Stomach smooth muscle (tissue), 2 donors: Measurements from ENCODE around the gene GSPT1.
"Not testable (repeated sequence)": the region's sequence is repeated elsewhere in the genome, so short reads cannot be mapped to it uniquely, and the experiment has no call there.

Source experiments
- H3K27ac ChIP-seq: one replicate; pipeline ENCODE4 v1.7.0; 2013; ENCODE audit warnings: mild to moderate bottlenecking, low read length, inconsistent platforms
- H3K27me3 ChIP-seq, 2 donors: one replicate each; pipeline ENCODE4 v1.7.0; 2013; ENCODE audit warnings: low read length in 2 of 2; ENCODE audit not compliant: insufficient read depth in 2 of 2, control insufficient read depth in 1 of 2
- H3K36me3 ChIP-seq, 2 donors: one replicate each; pipeline ENCODE4 v1.7.0; 2013; ENCODE audit warnings: low read length in 2 of 2; ENCODE audit not compliant: control insufficient read depth in 2 of 2, insufficient read depth in 2 of 2
- H3K4me1 ChIP-seq: one replicate; pipeline ENCODE4 v1.7.0; 2013; ENCODE audit warnings: low read length; ENCODE audit not compliant: control insufficient read depth, insufficient read depth
- H3K4me3 ChIP-seq, 2 donors: one replicate each; pipeline ENCODE4 v1.7.0; 2013; ENCODE audit warnings: low read length in 2 of 2
- H3K9ac ChIP-seq, 2 donors: one replicate each; pipeline ENCODE4 v1.7.0; 2013; ENCODE audit warnings: low read length in 2 of 2, mild to moderate bottlenecking in 1 of 2
- H3K9me3 ChIP-seq, 2 donors: one replicate each; pipeline ENCODE4 v1.7.0; 2013; ENCODE audit warnings: low read length in 2 of 2; ENCODE audit not compliant: control insufficient read depth in 2 of 2
- donor health status: healthy.
- donor health status: Pancreatic carcinoma.

GSPT1 gene

DNA sequence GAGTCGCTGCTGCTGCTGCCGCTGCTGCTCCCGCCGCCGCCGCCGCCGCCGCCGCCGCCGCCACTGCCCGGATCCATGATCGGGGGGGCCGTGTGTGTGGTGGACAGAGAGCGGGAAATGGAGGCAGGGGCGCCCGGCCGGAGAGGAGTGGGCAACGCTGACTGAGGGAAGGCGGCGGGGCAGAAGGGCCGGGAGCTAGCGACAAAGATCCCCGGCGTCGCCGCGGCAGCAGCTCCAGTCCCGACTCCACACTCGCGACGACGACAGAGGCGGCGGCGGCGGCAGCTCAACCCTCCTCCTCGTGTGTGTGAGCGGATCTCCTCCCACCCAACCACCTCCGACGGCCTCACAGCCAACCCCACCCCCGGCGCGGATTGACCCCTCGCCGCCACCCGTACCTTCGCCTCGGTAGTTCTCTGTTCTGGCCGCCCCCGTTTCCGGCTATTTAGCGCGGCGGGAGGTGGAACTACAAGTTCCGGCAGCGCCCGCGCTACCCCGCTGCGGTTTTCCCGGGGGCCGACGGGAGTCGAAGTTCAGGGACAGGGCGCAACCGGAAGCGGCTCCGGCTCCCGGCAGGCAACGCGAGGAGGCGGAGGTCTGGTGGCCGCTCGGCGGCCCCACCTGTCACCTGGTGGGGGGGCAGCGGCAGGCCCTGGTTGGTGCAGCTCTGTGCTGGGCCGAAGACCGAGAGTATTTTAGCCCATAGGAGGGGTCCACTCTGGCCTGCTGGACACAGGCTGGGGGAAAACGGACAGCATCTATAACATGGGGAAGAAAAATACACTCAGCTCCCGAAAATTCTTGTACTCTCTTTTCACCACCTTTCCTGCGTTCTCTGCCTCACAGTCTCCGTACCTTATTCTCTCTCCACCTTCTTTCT is at the start of gene GSPT1:
TSS of gene GSPT1 (minus strand) at position 313 of the 880 bp plus-strand sequence. CDS start at position 77, 236 bp downstream.
- H3K27me3 ChIP-seq = no peaks in the 10 kb centered on the region
- peak within 1 kb of the TSS; percentile 80 for H3K27ac ChIP-seq
- H3K9ac ChIP-seq = peak within 1 kb of the TSS; percentile 69 to 86
- no peaks in the 10 kb centered on the region for H3K9me3 ChIP-seq
- H3K4me1 ChIP-seq = peaks cover 24% of the 10 kb centered on the region
- peak within 1 kb of the TSS; percentile 89 to 97 for H3K4me3 ChIP-seq
- H3K36me3 ChIP-seq = no peaks in the 10 kb centered on the region

DNA sequence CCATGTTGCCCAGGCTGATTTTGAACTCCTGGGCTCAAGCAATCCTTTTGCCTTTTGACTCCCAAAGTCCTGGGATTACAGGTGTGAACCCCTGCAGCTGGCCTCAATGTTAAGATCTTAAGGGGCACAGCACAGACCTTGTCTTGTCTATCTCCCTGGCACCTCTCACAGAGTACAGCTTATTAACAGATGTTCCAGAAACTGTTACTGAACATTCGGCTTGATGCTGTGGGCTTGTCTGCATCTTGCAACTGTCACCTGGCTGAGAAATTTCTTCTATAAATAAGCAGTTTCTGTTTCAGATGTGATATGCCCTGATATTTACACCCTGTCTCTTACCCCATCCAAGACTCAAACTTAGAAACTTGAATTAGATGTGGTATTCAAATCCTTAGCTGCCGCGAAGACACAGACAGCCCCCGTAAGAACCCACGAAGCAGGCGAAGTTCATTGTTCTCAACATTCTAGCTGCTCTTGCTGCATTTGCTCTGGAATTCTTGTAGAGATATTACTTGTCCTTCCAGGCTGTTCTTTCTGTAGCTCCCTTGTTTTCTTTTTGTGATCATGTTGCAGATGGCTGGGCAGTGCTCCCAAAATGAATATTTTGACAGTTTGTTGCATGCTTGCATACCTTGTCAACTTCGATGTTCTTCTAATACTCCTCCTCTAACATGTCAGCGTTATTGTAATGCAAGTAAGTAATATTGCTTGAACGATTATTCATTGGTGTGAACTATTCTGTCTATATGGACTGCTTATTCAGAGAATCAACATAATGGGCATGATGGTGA is 49.2 kb upstream of the GSPT1 start, which contains the start of gene TNFRSF17:
TSS of gene TNFRSF17 (plus strand) at position 450 of the 791 bp plus-strand sequence. CDS start at position 565, 115 bp downstream.
- H3K27me3 ChIP-seq = no peaks in the 10 kb centered on the region
- H3K36me3 ChIP-seq = no peaks in the 10 kb centered on the region
- no peak within 1 kb of the TSS for H3K4me3 ChIP-seq
- no peak within 1 kb of the TSS for H3K9ac ChIP-seq
- H3K4me1 ChIP-seq = no peaks in the 10 kb centered on the region
- H3K9me3 ChIP-seq = no peaks in the 10 kb centered on the region
- no peak within 1 kb of the TSS for H3K27ac ChIP-seq

DNA sequence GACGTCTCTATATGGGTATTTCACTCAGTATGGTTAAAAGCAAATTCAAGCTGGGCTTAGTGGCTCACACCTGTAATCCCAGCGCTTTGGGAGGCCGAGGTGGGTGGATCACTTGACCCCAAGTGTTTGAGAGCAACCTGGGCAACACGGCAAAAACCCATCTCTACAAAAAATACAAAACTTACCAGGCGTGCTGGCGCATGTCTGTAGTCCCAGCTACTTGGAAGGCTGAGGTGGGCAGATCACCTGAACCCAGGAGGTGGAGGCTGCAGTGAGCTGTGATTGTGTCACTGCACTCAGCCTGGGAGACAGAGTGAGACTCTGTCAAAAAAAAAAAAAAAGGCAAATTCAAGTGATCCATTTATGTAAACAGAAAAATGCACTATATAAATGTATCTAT is 48.0 kb upstream of the GSPT1 start:
- Histone ChIP-seq H3K9ac (no peak overlapping the region), H3K9me3 (no peaks in the 10 kb centered on the region), H3K36me3 (no peaks in the 10 kb centered on the region), H3K27ac (no peak overlapping the region), H3K27me3 (no peaks in the 10 kb centered on the region), H3K4me1 (no peaks in the 10 kb centered on the region), H3K4me3 (no peak overlapping the region)

DNA sequence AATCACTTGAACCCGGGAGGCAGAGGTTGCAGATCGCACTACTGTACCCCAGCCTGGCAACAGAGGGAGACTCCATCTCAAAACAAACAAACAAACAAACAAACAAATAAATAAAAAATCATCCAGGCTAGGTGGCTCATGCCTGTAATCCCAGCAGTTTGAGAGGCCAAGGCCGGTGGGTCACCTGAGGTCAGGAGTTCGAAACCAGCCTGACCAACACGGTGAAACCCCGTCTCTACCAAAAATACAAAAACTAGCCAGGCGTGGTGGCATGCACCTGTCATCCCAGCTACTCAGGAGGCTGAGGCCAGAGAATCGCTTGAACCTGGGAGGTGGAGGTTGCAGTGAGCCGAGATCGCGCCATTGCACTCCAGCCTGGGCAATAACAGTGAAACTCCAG is 47.2 kb upstream of the GSPT1 start:
- H3K36me3 ChIP-seq, H3K27ac ChIP-seq, H3K9ac ChIP-seq, H3K4me3 ChIP-seq, H3K27me3 ChIP-seq, H3K9me3 ChIP-seq, H3K4me1 ChIP-seq: not testable (repeated sequence)

DNA sequence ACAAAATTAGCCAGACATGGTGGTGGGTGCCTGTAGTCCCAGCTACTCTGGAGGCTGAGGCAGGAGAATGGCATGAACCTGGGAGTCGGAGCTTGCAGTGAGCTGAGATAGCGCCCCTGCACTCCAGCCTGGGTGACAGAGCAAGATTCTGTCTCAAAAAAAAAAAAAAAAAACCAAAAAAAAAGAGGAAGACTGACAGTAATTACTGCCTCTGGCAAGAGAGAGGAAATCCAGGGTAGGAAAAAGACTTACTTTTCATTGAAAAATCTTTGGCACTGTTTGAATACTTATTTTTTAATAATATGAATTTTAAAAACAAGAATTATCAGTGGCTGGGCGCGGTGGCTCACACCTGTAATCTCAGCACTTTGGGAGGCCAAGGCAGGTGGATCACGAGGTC is 46.7 kb upstream of the GSPT1 start:
- not testable (repeated sequence) for H3K9me3 ChIP-seq, H3K9ac ChIP-seq, H3K36me3 ChIP-seq, H3K27me3 ChIP-seq, H3K4me1 ChIP-seq, H3K4me3 ChIP-seq, H3K27ac ChIP-seq

DNA sequence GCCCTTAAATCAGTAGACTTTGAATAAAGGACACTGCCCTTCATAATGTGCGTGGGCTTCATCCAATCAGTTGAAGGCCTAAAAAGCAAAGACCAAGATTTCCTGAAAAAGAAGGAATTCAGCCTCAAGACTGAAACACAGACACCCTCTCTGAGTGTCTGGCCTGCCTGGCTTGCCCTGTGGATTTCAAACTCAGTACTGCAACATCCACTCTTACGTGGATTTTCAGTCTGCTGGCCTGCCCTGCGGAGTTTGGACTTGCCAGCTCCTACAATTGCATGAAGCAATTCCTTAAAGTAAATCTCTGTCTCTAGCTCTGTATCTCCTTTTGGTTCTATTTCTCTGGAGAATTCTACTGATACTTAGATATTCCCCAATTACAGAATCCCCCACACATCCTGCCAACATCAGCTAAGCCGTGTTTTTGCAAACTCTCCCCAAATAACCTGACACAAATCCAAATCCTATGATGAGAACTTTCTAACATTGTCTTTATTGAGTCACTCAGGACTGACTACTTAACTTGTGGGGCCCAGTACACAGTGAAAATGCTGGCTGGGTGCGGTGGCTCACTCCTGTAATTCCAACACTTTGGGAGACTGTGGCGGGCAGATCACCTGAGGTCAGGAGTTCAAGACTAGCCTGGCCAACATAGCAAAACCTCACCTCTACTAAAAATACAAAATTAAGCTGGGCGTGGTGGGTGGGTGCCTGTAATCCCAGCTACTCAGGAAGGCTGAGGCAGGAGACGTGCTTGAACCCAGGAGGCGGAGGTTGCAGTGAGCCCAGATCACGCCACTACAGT is 42.0 kb upstream of the GSPT1 start:
- Histone ChIP-seq H3K27ac (no peak overlapping the region), H3K27me3 (no peaks in the 10 kb centered on the region), H3K4me3 (no peak overlapping the region), H3K36me3 (no peaks in the 10 kb centered on the region), H3K9ac (no peak overlapping the region), H3K9me3 (no peaks in the 10 kb centered on the region), H3K4me1 (no peaks in the 10 kb centered on the region)

DNA sequence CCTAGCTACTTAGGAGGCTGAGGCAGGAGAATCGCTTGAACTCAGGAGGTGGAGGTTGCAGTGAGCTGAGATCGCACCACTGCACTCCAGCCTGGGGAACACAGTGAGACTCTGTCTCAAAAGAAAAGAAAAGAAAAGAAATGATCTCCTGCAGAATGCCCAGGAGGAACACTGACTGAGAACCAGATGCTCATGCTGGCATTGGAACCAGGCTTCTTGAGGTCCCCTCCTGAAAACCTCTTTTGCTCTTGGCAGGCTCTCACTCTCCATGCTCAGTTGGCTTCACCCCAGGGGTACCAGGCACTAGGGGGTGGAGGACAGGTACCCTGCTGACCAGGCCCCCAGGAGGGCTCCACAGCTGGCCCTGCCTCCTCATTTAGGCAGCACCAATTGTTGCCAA is 40.8 kb upstream of the GSPT1 start:
- H3K4me1 ChIP-seq = no peaks in the 10 kb centered on the region
- no peaks in the 10 kb centered on the region for H3K9me3 ChIP-seq
- H3K27ac ChIP-seq = no peak overlapping the region
- H3K27me3 ChIP-seq = no peaks in the 10 kb centered on the region
- no peaks in the 10 kb centered on the region for H3K36me3 ChIP-seq
- H3K4me3 ChIP-seq = no peak overlapping the region
- H3K9ac ChIP-seq = no peak overlapping the region

DNA sequence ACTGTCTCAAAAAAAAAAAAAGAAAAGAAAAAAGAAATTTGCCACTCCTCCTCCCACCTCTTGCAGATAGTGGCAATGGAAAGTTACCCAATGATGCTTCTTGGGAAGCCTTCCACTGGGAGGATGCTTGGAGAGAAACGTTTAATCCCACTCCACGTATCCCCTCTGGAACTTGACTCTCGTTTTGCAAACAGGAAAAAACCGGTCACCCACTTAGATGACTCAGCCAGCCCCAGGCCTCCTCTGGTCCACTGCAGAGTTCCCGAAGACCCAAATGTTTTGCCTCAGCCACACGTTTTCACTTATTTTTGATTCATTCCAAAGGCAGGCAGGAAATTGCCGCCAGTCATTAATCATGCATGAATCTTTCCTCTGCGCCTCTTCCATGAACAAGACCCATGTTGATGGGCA is 40.0 kb upstream of the GSPT1 start:
- Histone ChIP-seq H3K27me3 (no peaks in the 10 kb centered on the region), H3K9me3 (no peaks in the 10 kb centered on the region), H3K27ac (no peak overlapping the region), H3K4me1 (no peaks in the 10 kb centered on the region), H3K9ac (no peak overlapping the region), H3K36me3 (no peaks in the 10 kb centered on the region), H3K4me3 (no peak overlapping the region)

DNA sequence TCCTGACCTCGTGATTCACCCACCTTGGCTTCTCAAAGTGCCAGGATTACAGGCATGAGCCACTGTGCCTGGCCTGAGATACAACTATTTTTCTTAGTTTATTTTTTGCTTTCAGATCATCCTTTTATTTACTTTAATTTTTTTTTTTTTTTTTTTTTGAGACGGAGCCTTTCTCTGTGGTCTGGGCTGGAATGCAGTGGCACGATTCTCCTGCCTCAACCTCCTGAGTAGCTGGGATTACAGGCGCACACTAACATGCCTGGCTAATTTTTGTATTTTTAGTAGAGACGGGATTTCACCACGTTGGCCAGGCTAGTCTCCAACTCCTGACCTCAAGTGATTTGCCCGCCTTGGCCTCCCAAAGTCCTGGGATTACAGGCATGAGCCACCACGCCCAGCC is 37.8 kb upstream of the GSPT1 start:
- H3K9me3 ChIP-seq, H3K27ac ChIP-seq, H3K27me3 ChIP-seq, H3K9ac ChIP-seq, H3K4me1 ChIP-seq, H3K36me3 ChIP-seq, H3K4me3 ChIP-seq: not testable (repeated sequence)

DNA sequence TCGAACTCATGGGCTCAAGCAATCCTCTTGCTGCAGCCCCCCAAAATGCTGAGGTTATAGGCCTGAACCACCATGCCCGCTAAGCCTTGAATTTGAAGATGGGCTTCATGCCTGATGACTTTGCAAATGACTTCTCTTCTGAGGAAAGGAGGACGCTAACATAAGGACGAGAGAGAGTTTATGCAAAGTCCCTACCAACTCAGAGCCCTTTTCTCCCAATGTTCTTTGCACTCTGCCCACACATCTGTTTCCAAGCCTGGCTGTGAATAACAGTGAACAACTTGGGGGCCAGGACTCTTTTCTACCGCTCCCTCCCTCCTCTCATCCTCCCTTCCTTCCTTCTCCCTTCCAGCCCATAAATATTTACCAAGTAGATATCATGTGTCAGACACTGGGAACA is 34.6 kb upstream of the GSPT1 start:
- Histone ChIP-seq H3K4me3 (no peak overlapping the region), H3K9ac (no peak overlapping the region), H3K27ac (no peak overlapping the region), H3K4me1 (no peaks in the 10 kb centered on the region), H3K9me3 (no peaks in the 10 kb centered on the region), H3K36me3 (no peaks in the 10 kb centered on the region), H3K27me3 (no peaks in the 10 kb centered on the region)
